HepG2 (cell line): ENCODE measurements around the gene TOB1. TPM values are rescaled to one million over a fixed set of nuclear protein-coding genes. Genes with fewer than 3 reads are reported as not detected.

Experiments used
- FOXJ3 ChIP-seq: sonication (generic); formaldehyde crosslinking; IDR thresholded peaks from 2 replicates; pipeline ENCODE4 v1.4.0; 2020; ENCODE audit warnings: missing genetic modification reagents, mild to moderate bottlenecking, borderline replicate concordance
- FUBP1 ChIP-seq: sonication (generic); formaldehyde crosslinking; IDR thresholded peaks from 2 replicates; pipeline ENCODE4 v1.5.1; 2020; ENCODE audit warnings: missing genetic modification reagents, mild to moderate bottlenecking, borderline replicate concordance
- GATAD2A ChIP-seq: IDR thresholded peaks from 2 replicates; pipeline ENCODE4 v1.6.1; 2016
- GFI1 ChIP-seq: sonication (generic); formaldehyde crosslinking; IDR thresholded peaks from 2 replicates; pipeline ENCODE4 v1.5.0; 2020; ENCODE audit warnings: missing genetic modification reagents, mild to moderate bottlenecking, borderline replicate concordance
- MYPOP ChIP-seq: sonication (generic); formaldehyde crosslinking; IDR thresholded peaks from 2 replicates; pipeline ENCODE4 v1.8.1; 2023; ENCODE audit warnings: mild to moderate bottlenecking, moderate library complexity, missing genetic modification reagents
- NFYB ChIP-seq: sonication (generic); formaldehyde crosslinking; IDR thresholded peaks from 2 replicates; pipeline ENCODE4 v1.4.0; 2020; ENCODE audit warnings: missing genetic modification reagents
- PAWR ChIP-seq: sonication (generic); formaldehyde crosslinking; IDR thresholded peaks from 2 replicates; pipeline ENCODE4 v1.4.0; 2020; ENCODE audit warnings: missing genetic modification reagents, mild to moderate bottlenecking, borderline replicate concordance
- POLR2A ChIP-seq, 2 experiments: IDR thresholded peaks; 2 replicates each; pipeline ENCODE4 v1.6.1; 2011; ENCODE audit warnings: low read depth in 2 of 2, low read length in 2 of 2, mild to moderate bottlenecking in 1 of 2, moderate library complexity in 1 of 2; ENCODE audit not compliant: insufficient read depth in 1 of 2
- STAT5B ChIP-seq: sonication (generic); formaldehyde crosslinking; IDR thresholded peaks from 2 replicates; pipeline ENCODE4 v1.4.0; 2020; ENCODE audit warnings: missing genetic modification reagents
- TERF1 ChIP-seq: sonication (generic); formaldehyde crosslinking; IDR thresholded peaks from 2 replicates; pipeline ENCODE4 v1.8.0; 2022; ENCODE audit warnings: mild to moderate bottlenecking, missing genetic modification reagents, moderate library complexity
- ZNF121 ChIP-seq: sonication (generic); formaldehyde crosslinking; IDR thresholded peaks from 2 replicates; pipeline ENCODE4 v1.5.0; 2020; ENCODE audit warnings: mild to moderate bottlenecking, missing genetic modification reagents
- ZNF451 ChIP-seq: sonication (generic); formaldehyde crosslinking; IDR thresholded peaks from 2 replicates; pipeline ENCODE4 v1.5.0; 2020; ENCODE audit warnings: mild to moderate bottlenecking, missing genetic modification reagents
- ZNF546 ChIP-seq: sonication (generic); formaldehyde crosslinking; conservative IDR thresholded peaks from 2 replicates; pipeline ENCODE4 v1.8.1; 2023; ENCODE audit warnings: mild to moderate bottlenecking, missing genetic modification reagents
- ZNF552 ChIP-seq: sonication (generic); formaldehyde crosslinking; IDR thresholded peaks from 2 replicates; pipeline ENCODE4 v1.9.0; 2022; ENCODE audit warnings: missing genetic modification reagents, mild to moderate bottlenecking, borderline replicate concordance
- ZNF687 ChIP-seq: sonication (generic); formaldehyde crosslinking; IDR thresholded peaks from 2 replicates; pipeline ENCODE4 v1.5.1; 2020; ENCODE audit warnings: mild to moderate bottlenecking, missing genetic modification reagents, moderate library complexity
- ZNF710 ChIP-seq: sonication (generic); formaldehyde crosslinking; IDR thresholded peaks from 2 replicates; pipeline ENCODE4 v1.5.0; 2020; ENCODE audit warnings: mild to moderate bottlenecking, missing genetic modification reagents, borderline replicate concordance
- ZNF883 ChIP-seq: sonication (generic); formaldehyde crosslinking; IDR thresholded peaks from 2 replicates; pipeline ENCODE4 v1.5.1; 2020; ENCODE audit warnings: mild to moderate bottlenecking, missing genetic modification reagents; ENCODE audit errors: not compliant biosample characterization
- polyA plus RNA-seq, 8 experiments: library from polyadenylated mRNA; depleted of rRNA in 3 of 8; stranded (reverse) in 7 of 8; unstranded in 1 of 8; fragments of >200 nt; fragmentation: Illumina TruSeq in 4 of 8; extraction: Trizol in 4 of 8; gene quantifications; 2 replicates each; pipeline versions ENCODE4 v1.2.1 to v1.2.3, GENCODE V29; 2011 to 2016; ENCODE audit warnings: low read depth in 4 of 8, missing spikeins in 1 of 8, mixed read lengths in 1 of 8; ENCODE audit not compliant: insufficient read depth in 1 of 8
- total RNA-seq, 5 experiments: library from RNA; depleted of rRNA; stranded (reverse); fragments of >200 nt; fragmentation: Illumina TruSeq; extraction: Trizol; gene quantifications; 2 replicates each; pipeline ENCODE4 v1.2.3, GENCODE V29; 2016; ENCODE audit warnings: low read depth in 1 of 5

The TOB1 gene
- total and polyA plus RNA-seq, 2 of the 13 experiments (the other 11 are each of a cell fraction or from before 2014, with no cell fraction given): 21.9 to 57.7 TPM

GRCh38 chr17:50904518-50905459 is 38.6 kb upstream of the TOB1 start (continued):
- TF ChIP-seq TERF1 (CRISPR knock-in tag) (no peak), GFI1 (peak; percentile 18; the same call in 1 of the 2 replicates), ZNF687 (CRISPR knock-in tag) (peak; percentile 91), STAT5B (CRISPR knock-in tag) (no peak), ZNF451 (CRISPR knock-in tag) (peak; percentile 69; the same call in 1 of the 2 replicates), ZNF883 (CRISPR knock-in tag) (peak; percentile 63), ZNF546 (no peak; the same call in 1 of the 2 replicates), MYPOP (CRISPR knock-in tag) (0 out of 2 replicates have a peak, but pooled peaks have one; percentile 42), ZNF710 (CRISPR knock-in tag) (no peak; the same call in 1 of the 2 replicates), FOXJ3 (peak; percentile 47; the same call in 1 of the 2 replicates), ZNF121 (0 out of 2 replicates have a peak, but pooled peaks have one; percentile 17), POLR2A (IDR thresholded peaks at IDR 0.05; ENCODE audit: insufficient read depth in 1 of 2, low read depth in 2 of 2, low read length in 2 of 2) (peak in 1 of 2 experiments; percentile 62; a peak in 1 of 4 replicates), NFYB (CRISPR knock-in tag) (no peak), GATAD2A (CRISPR knock-in tag) (0 out of 2 replicates have a peak, but pooled peaks have one; percentile 35), FUBP1 (peak; percentile 16; the same call in 1 of the 2 replicates), PAWR (CRISPR knock-in tag) (no peak), ZNF552 (CRISPR knock-in tag) (0 out of 2 replicates have a peak, but pooled peaks have one; percentile 35)
